Heart right ventricle (tissue), 16 donors: ENCODE measurements around the gene LVRN. TPM values are rescaled to one million over a fixed set of nuclear protein-coding genes. Genes with fewer than 3 reads are reported as not detected.

Experiments used
- ATAC-seq, 8 donors: fragments of 200-7000 bp; cut with Tn5 transposase; one replicate each; pipeline ENCODE4 v1.9.1; 2020; ENCODE audit warnings: mild to moderate bottlenecking in 8 of 8, moderate library complexity in 8 of 8, moderate number of reproducible peaks in 1 of 8
- DNase-seq, 2 donors: peaks; one replicate each; pipeline ENCODE4 v3.0.0-alpha.2; 2020
- H3K27ac ChIP-seq, 10 donors: fragments of 200-600 bp; sonication (generic) in 2 of 10; one replicate each; pipeline versions ENCODE4 v1.5.0 to v1.8.0; 2020 to 2022; ENCODE audit warnings: mild to moderate bottlenecking in 3 of 10
- H3K27me3 ChIP-seq, 7 donors: fragments of 200-600 bp; one replicate each; pipeline ENCODE4 v1.8.0; 2021 to 2022; ENCODE audit warnings: mild to moderate bottlenecking in 2 of 7
- H3K36me3 ChIP-seq, 9 donors: fragments of 200-600 bp; sonication (generic) in 1 of 9; one replicate each; pipeline versions ENCODE4 v1.5.0 to v1.8.0; 2020 to 2022; ENCODE audit warnings: mild to moderate bottlenecking in 2 of 9
- H3K4me1 ChIP-seq, 9 donors: fragments of 200-600 bp; sonication (generic) in 1 of 9; one replicate each; pipeline versions ENCODE4 v1.5.0 to v1.8.0; 2020 to 2022; ENCODE audit warnings: mild to moderate bottlenecking in 4 of 9
- H3K4me3 ChIP-seq, 10 donors: fragments of 200-600 bp; sonication (generic) in 2 of 10; one replicate each; pipeline versions ENCODE4 v1.5.0 to v1.8.0; 2020 to 2022; ENCODE audit warnings: mild to moderate bottlenecking in 7 of 10, moderate library complexity in 2 of 10
- H3K9me3 ChIP-seq, 11 donors: fragments of 200-600 bp in 10 of 11; sonication (generic) in 2 of 11; one replicate each; pipeline versions ENCODE4 v1.5.0 to v1.8.0; 2013 to 2022; ENCODE audit warnings: mild to moderate bottlenecking in 2 of 11, control low read depth in 1 of 11, moderate library complexity in 1 of 11
- CTCF ChIP-seq, 9 donors: fragments of 200-600 bp; sonication (generic) in 2 of 9; IDR thresholded peaks; one replicate each; pipeline versions ENCODE4 v1.5.0 to v1.8.0; 2021 to 2022; ENCODE audit warnings: antibody characterized with exemption in 9 of 9, mild to moderate bottlenecking in 5 of 9, moderate library complexity in 1 of 9
- WGBS, 2 donors: extraction: QIAGEN DNeasy Blood & Tissue Kit; methylation state at CpG; one replicate each; pipeline ENCODE4 v1.1.7; 2013; ENCODE audit warnings: inconsistent platforms in 1 of 2; 5-methylcytosine and 5-hydroxymethylcytosine counted together
- intact Hi-C, 10 donors: fragments of 100-400 bp; cut with DNase I; formaldehyde crosslinking; loops; one replicate each; pipeline versions ENCODE4 v1.11.1 to v1.14.2; 2022
- polyA plus RNA-seq, 2 donors: library from polyadenylated mRNA; stranded (reverse); fragments of 200-250 nt; gene quantifications; one replicate each; pipeline ENCODE4 v1.2.3, GENCODE V29; 2013
- total RNA-seq, 10 donors: library from RNA; stranded (reverse); fragmentation: NEBNext Ultra II Directional in 3 of 10; extraction: Animal tissue kit (Norgen Biotek cat#: 25700) in 3 of 10; gene quantifications; one replicate each; pipeline versions ENCODE4 v1.2.1 to v1.2.4, GENCODE V29; 2021 to 2023
- donor health status: Arrhythmogenic right ventricular cardiomyopathy.
- donor health status: ischemic (EF 13 %, LVEDD 7.1; RV severe dilation, severe dysfunction).
- donor health status: healthy with polysubstance abuse.
- donor health status: DM: no; HTN: yes; CAD: no.
- donor health status: DM: no; HTN: no; CAD: no.
- donor health status: ischemic (EF 25% LVEDD 6.9; RV normal size, moderate dysfunction).
- donor health status: ischemic (EF 25% LVEDD 5.7; RV mildly dilated, moderate dysfunction).
- donor health status: healthy.
- donor health status: DM: yes; HTN: yes; CAD: no.
- donor health status: Ischemic cardiomyopathy.
- donor health status: ischemic (EF 35%, LVEDD 5.7; RV mildly dilated, moderate dysfunction).
- donor health status: nonischemic (EF 11% LVEDD 7.7; RV severe dilation, severe dysfunction).
- donor health status: DM: yes; HTN: yes; CAD: no.
- donor health status: PGD.
- donor health status: ischemic (EF 29% LVEDD 5.4; RV normal size, mild dysfunction).
- donor health status: nonischemic (EF 23%, LVEDD 6.1; RV moderate dilation, normal function).

Gene LVRN
- total and polyA plus RNA-seq, 12 donors: 0.07 to 1.0 (median 0.20) TPM; not detected in 1

GRCh38 chr5:116013207-116013785 lies 51.0 kb downstream of the LVRN start:
- WGBS, 2 donors: 45% methylated on average over 6 of the region's 6 CpGs
- Histone ChIP-seq H3K36me3 (no peaks in the 10 kb centered on the region), H3K27ac (no peak overlapping the region), H3K27me3 (no peaks in the 10 kb centered on the region), H3K9me3 (no peaks in the 10 kb centered on the region), H3K4me3 (no peak overlapping the region), H3K4me1 (no peaks in the 10 kb centered on the region)
- intact Hi-C loops: no loop called here
- ATAC-seq: peak in 3 of 8 donors; percentile 26 to 37 (median 31)
- no peak for TF ChIP-seq CTCF (IDR thresholded peaks at IDR 0.05)
- no peak for DNase-seq

GRCh38 chr5:116013936-116014335 lies 51.7 kb downstream of the LVRN start:
- Histone ChIP-seq H3K36me3 (no peaks in the 10 kb centered on the region), H3K9me3 (no peaks in the 10 kb centered on the region), H3K27ac (peak overlapping the region in 1 of 10 donors; percentile 26), H3K4me3 (no peak overlapping the region), H3K27me3 (no peaks in the 10 kb centered on the region), H3K4me1 (no peaks in the 10 kb centered on the region)
- TF ChIP-seq CTCF (IDR thresholded peaks at IDR 0.05): no peak
- intact Hi-C loops: no loop called here
- DNase-seq (no peak), ATAC-seq (no peak)

GRCh38 chr5:116023619-116024018 lies 61.3 kb downstream of the LVRN start:
- no peak for DNase-seq
- Histone ChIP-seq H3K27me3 (no peaks in the 10 kb centered on the region), H3K9me3 (peaks cover 0 to 2% (median 0%) of the 10 kb centered on the region in 11 donors), H3K4me3 (no peak overlapping the region), H3K4me1 (no peaks in the 10 kb centered on the region), H3K27ac (no peak overlapping the region), H3K36me3 (no peaks in the 10 kb centered on the region)
- no peak for TF ChIP-seq CTCF (IDR thresholded peaks at IDR 0.05)
- no peak for ATAC-seq
- intact Hi-C loops: no loop called here

GRCh38 chr5:116025866-116026265 lies 63.6 kb downstream of the LVRN start:
- intact Hi-C loops: no loop called here
- no peak for TF ChIP-seq CTCF (IDR thresholded peaks at IDR 0.05)
- DNase-seq (no peak), ATAC-seq (no peak)
- WGBS, 2 donors: 86 to 97% methylated on average over 1 of the region's 1 CpG
- peaks cover 0 to 2% (median 0%) of the 10 kb centered on the region in 11 donors for H3K9me3 ChIP-seq
- H3K36me3 ChIP-seq: no peaks in the 10 kb centered on the region
- no peak overlapping the region for H3K4me3 ChIP-seq
- no peaks in the 10 kb centered on the region for H3K4me1 ChIP-seq
- no peak overlapping the region for H3K27ac ChIP-seq
- peaks cover 0 to 4% (median 0%) of the 10 kb centered on the region in 7 donors for H3K27me3 ChIP-seq
